VCaP (cell line): ENCODE results near the gene CNGB1.
"Not testable (repeated sequence)": the region's sequence is repeated elsewhere in the genome, so short reads cannot be mapped to it uniquely, and the experiment has no call there.

Experiments
- H3K27ac ChIP-seq: fragments of 450-650 bp; 2 replicates; pipeline ENCODE4 v1.5.1; 2017
- CTCF ChIP-seq: fragments of 450-650 bp; conservative IDR thresholded peaks from 2 replicates; pipeline ENCODE4 v1.5.1; 2017; ENCODE audit warnings: mild to moderate bottlenecking, moderate library complexity

The CNGB1 gene

DNA sequence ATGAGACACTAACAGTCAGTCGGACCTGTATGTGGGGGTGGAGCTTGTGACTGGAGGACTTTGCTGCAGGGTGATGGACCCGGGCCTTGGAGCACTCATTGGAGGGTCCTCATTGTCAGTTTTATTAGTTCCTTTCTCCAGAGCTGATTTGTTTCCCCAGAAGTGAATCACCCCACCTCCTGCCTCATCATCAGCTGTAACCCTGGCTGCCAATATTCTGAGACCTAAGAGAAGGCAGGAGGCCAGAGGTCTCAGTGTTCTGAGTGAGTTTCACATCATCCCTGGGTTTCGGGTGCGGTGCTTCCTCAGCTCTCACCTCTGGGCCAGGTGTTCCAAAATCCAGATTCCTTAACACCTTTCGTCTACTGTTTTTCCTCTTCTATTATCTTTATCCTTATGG is 118.7 kb downstream of the CNGB1 start:
- no peak for TF ChIP-seq CTCF
- no peak overlapping the region for H3K27ac ChIP-seq

GRCh38 chr16:57848181-57848580 is 122.7 kb downstream of the CNGB1 start:
- no peak overlapping the region for H3K27ac ChIP-seq
- TF ChIP-seq CTCF, result no peak

- not testable (repeated sequence) for H3K27ac ChIP-seq
Measured at GRCh38 chr16:57846931-57847330, 124.0 kb downstream of the CNGB1 start.

- TF ChIP-seq CTCF, result no peak
- H3K27ac ChIP-seq, result no peak overlapping the region
Measured at GRCh38 chr16:57846078-57846697, 124.7 kb downstream of the CNGB1 start.

DNA sequence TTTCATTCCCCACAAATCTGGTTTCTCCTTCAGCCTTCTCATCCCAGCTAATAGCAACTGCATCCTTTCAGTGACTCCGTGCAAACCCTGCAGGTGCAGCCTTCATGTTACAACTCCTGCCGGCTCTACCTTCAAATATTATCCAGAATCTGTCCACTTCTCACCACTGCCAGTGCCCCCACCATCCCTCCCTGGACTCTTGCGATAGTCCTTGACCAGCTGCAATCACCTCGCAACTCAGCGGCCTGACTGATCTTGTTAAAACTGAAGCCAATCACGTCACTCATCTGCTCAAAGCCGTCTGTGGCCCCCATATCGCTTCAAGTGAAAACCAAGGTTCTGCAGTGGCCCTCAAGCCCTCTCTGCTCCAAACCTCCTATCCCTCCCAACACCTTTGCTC is 125.8 kb downstream of the CNGB1 start:
- no peak overlapping the region for H3K27ac ChIP-seq
- no peak for TF ChIP-seq CTCF

DNA sequence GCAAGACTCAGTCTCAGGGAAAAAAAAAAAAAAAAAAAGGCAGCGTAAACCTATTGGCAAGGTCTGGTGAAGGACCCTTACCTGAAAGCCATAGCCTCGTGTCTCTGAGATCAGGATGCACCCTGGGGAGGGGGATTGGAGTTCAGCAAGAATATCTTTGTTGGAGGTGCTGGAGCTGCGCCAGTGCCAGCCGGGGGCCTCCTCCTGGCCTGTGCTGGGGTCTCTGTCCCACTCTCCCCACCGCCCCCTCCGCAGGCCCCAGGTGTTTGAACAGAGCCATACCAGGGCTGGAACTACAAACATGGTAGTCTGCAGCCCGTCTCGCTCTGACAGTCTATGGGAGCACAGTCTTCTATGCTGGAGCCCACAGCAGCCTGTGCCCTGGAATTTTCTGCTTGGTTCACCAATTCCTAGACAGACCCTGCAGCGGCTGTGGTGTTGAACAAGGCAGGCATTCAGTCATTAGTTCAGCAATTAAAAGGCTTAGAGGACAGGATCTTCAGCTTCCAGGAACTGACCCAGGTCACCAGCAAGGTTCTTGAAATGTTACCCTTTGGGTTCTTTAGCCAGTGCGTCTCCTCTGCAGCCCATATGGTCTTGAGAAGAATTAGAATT is 126.4 kb downstream of the CNGB1 start:
- TF ChIP-seq CTCF, result no peak
- H3K27ac ChIP-seq, result no peak overlapping the region

DNA sequence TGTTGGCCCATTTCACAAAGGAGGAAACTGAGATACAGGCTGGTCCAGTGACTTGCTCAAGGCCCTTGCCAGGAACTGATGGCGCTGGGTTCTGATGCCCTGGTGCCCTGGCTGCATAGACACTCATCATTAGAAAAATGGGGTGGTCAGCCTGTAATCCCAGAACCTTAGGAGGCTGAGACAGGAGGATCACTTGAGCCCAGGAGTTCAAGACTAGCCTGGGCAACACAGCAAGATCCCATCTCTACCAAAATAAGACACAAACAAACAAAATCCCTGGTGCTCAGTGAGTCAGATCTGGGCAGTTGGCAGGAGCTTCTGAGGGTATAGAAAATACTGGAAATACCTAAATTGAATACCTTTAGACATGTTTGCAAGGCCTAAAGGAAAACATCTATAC is 127.5 kb downstream of the CNGB1 start:
- no peak overlapping the region for H3K27ac ChIP-seq
- no peak for TF ChIP-seq CTCF

GRCh38 chr16:57842601-57843000 is 128.3 kb downstream of the CNGB1 start:
- H3K27ac ChIP-seq, result no peak overlapping the region
- TF ChIP-seq CTCF, result no peak
